OCI-LY7 (cell line): ENCODE results near the gene CNPY3. TPM values are rescaled to one million over a fixed set of nuclear protein-coding genes. Genes with fewer than 3 reads are reported as not detected.

Experiments
- BruUV-seq: library from RNA; stranded (reverse); fragments of 400-500 nt; replicated peaks from 2 replicates; lab custom pipeline; 2021; lab: Mats Ljungman, UMichigan
- CTCF ChIA-PET: fragments of 300-600 bp; sonication (Branson Sonifier 250); formaldehyde crosslinking; loops from one replicate; lab custom pipeline; 2022; ENCODE audit warnings: antibody characterized with exemption; ENCODE audit not compliant: unreplicated experiment; lab: Charles Lee
- POLR2A ChIA-PET: fragments of 300-600 bp; sonication (Branson Sonifier 250); formaldehyde crosslinking; loops from one replicate; lab custom pipeline; 2022; ENCODE audit warnings: antibody characterized with exemption; lab: Charles Lee
- DNase-seq: peaks from one replicate; pipeline ENCODE4 v3.0.0-alpha.2; 2015; ENCODE audit warnings: low spot score
- H2AFZ ChIP-seq: fragments of 200-600 bp; sonication (generic), shearing (Covaris generic); 2 replicates; pipeline ENCODE4 v1.6.1; 2014; ENCODE audit warnings: mild to moderate bottlenecking, antibody characterized with exemption, low read length, moderate library complexity
- H3K27ac ChIP-seq: fragments of 200-600 bp; sonication (generic); 2 replicates; pipeline ENCODE4 v1.5.1; 2014; ENCODE audit warnings: mixed run types, low read depth, mild to moderate bottlenecking, moderate library complexity, low read length, inconsistent platforms; ENCODE audit not compliant: poor library complexity, severe bottlenecking
- H3K36me3 ChIP-seq: fragments of 200-600 bp; sonication (generic); 2 replicates; pipeline ENCODE4 v1.6.1; 2014; ENCODE audit warnings: mild to moderate bottlenecking, antibody characterized with exemption, low read length, moderate library complexity, mixed read lengths; ENCODE audit not compliant: insufficient read depth
- H3K4me1 ChIP-seq: fragments of 200-600 bp; sonication (generic); 2 replicates; pipeline ENCODE4 v1.5.1; 2014; ENCODE audit warnings: mild to moderate bottlenecking, low read length; ENCODE audit not compliant: insufficient read depth, poor library complexity, severe bottlenecking
- H3K4me2 ChIP-seq: fragments of 200-600 bp; sonication (generic); 2 replicates; pipeline ENCODE4 v1.6.1; 2014; ENCODE audit warnings: mild to moderate bottlenecking, low read length
- H3K4me3 ChIP-seq: fragments of 200-600 bp; sonication (generic); 2 replicates; pipeline ENCODE4 v1.5.1; 2014; ENCODE audit warnings: mild to moderate bottlenecking, low read depth, low read length; ENCODE audit not compliant: poor library complexity, severe bottlenecking
- H3K79me2 ChIP-seq: fragments of 200-600 bp; sonication (generic); 2 replicates; pipeline ENCODE4 v1.6.1; 2016; ENCODE audit warnings: low read depth, mild to moderate bottlenecking, low read length, moderate library complexity, mixed read lengths; ENCODE audit not compliant: insufficient read depth
- H3K9me2 ChIP-seq: fragments of 200-600 bp; sonication (generic); 2 replicates; pipeline ENCODE4 v1.6.1; 2016; ENCODE audit warnings: mild to moderate bottlenecking, low read length, mixed read lengths; ENCODE audit not compliant: insufficient read depth
- H3K9me3 ChIP-seq: fragments of 200-600 bp; sonication (generic); 2 replicates; pipeline ENCODE4 v1.6.1; 2014; ENCODE audit warnings: mild to moderate bottlenecking, mixed run types, low read length, mixed read lengths
- H4K20me1 ChIP-seq: fragments of 200-600 bp; sonication (generic); 2 replicates; pipeline ENCODE4 v1.6.1; 2014; ENCODE audit warnings: mild to moderate bottlenecking, antibody characterized with exemption, low read length, moderate library complexity, mixed read lengths; ENCODE audit not compliant: insufficient read depth
- EZH2phosphoT487 ChIP-seq: fragments of 200-600 bp; sonication (generic); IDR thresholded peaks from 2 replicates; pipeline ENCODE4 v1.6.1; 2018; ENCODE audit warnings: low read depth, borderline replicate concordance, mild to moderate bottlenecking, mixed run types, antibody characterized with exemption, low read length, moderate library complexity, mixed read lengths
- intact Hi-C: fragments of 100-400 bp; cut with micrococcal nuclease; formaldehyde crosslinking; loops from one replicate; pipeline ENCODE4 v1.10.0; 2022; ENCODE audit not compliant: unreplicated experiment
- total RNA-seq, 2 experiments: library from RNA; depleted of rRNA in 1 of 2; stranded (reverse); fragments of >200 nt in 1 of 2; shearing (Covaris generic) in 1 of 2; gene quantifications; 2 replicates each; pipeline ENCODE4 v1.2.3, GENCODE V29; 2014 to 2022
- TF ChIP-seq, protein P1 (sequence below): fragments of 200-600 bp; sonication (generic); conservative IDR thresholded peaks from 2 replicates; pipeline ENCODE4 v1.5.1; 2014; ENCODE audit warnings: mild to moderate bottlenecking, antibody characterized with exemption, low read length, moderate library complexity, mixed read lengths

Gene CNPY3
- total RNA-seq, 2 experiments from 2014 or later: 69.3 to 77.2 TPM

- Histone ChIP-seq H3K4me1 (peaks cover 28% of the 10 kb centered on the region), H4K20me1 (no peaks in the 10 kb centered on the region), H3K4me2 (peak within 1 kb of the TSS; percentile 82), H3K9me3 (no peaks in the 10 kb centered on the region), H3K4me3 (peak within 1 kb of the TSS; percentile 88), H3K36me3 (peaks cover 21% of the 10 kb centered on the region), H2AFZ (peak within 1 kb of the TSS; percentile 85), H3K9me2 (no peaks in the 10 kb centered on the region), H3K27ac (peak within 1 kb of the TSS; percentile 50), H3K79me2 (peaks cover 22% of the 10 kb centered on the region; the same call in 1 of the 2 replicates)
- intact Hi-C loops: loop anchor here (1.0 kb wide), 1 partner anchor 50 kb away; the partner anchor contains the start of gene CNPY3
- CTCF ChIA-PET: interaction anchor here (1.2 kb wide), 1 partner anchor 35 kb away, joined by 3 read pairs; the partner anchor contains the start of genes KLHDC3 and MEA1
- BruUV-seq: no TSS peak
- DNase-seq: peak; percentile 96
- TF ChIP-seq, protein P1, sequence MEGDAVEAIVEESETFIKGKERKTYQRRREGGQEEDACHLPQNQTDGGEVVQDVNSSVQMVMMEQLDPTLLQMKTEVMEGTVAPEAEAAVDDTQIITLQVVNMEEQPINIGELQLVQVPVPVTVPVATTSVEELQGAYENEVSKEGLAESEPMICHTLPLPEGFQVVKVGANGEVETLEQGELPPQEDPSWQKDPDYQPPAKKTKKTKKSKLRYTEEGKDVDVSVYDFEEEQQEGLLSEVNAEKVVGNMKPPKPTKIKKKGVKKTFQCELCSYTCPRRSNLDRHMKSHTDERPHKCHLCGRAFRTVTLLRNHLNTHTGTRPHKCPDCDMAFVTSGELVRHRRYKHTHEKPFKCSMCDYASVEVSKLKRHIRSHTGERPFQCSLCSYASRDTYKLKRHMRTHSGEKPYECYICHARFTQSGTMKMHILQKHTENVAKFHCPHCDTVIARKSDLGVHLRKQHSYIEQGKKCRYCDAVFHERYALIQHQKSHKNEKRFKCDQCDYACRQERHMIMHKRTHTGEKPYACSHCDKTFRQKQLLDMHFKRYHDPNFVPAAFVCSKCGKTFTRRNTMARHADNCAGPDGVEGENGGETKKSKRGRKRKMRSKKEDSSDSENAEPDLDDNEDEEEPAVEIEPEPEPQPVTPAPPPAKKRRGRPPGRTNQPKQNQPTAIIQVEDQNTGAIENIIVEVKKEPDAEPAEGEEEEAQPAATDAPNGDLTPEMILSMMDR: no peak
- no peak for TF ChIP-seq EZH2phosphoT487
- POLR2A ChIA-PET: interaction anchor here (0.5 to 2.6 kb wide), 10 partner anchors 12 to 1209 kb away, joined by 3 to 18 read pairs (median 4); partner anchors contain the start of genes CNPY3, KLC4, KLHDC3 and MRPL2
These were observed 49.7 kb downstream of the CNPY3 start, which contains the start of gene PEX6 for GRCh38 chr6:42978839-42979522. Gene PEX6 (minus strand): TSS chr6:42979181. CDS start chr6:42979150, 31 bp downstream.

DNA sequence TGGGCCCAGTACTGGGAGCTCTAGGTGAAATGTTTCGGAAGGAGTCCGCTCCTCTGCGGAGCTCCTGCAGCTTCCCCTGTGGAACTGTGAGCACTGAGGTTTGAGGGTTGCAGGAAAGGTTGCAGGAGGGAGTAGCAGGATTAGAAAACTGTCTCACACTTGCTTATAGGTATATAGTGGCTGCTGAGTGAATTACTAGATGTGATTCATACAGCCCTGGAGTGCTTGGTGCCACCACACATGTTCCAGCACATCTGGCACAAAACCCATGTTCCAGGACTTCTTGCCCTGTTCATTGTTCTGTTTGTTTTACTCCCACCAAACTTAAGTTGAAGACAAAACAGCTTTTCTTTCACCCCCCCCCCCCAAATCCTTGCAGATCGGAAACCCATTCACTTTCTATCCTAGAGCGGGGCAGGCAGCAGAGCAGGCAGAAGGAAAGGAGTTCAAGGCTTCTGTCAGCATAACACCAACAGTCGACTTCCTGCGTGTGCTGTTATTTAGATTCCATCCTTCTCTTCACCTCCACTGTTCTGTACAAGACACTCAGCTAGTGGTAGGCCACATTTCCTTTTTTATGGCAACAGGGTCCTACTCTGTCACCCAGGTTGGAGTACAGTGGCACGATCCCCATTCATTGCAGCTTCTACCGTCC, 50.4 kb downstream of the CNPY3 start:
- TSS peak; percentile 82 for BruUV-seq
- H3K36me3 ChIP-seq: peaks cover 17% of the 10 kb centered on the region
- intact Hi-C loops: loop anchor here (1.0 kb wide), 1 partner anchor 50 kb away; the partner anchor contains the start of gene CNPY3
- no peaks in the 10 kb centered on the region for H3K9me2 ChIP-seq
- H4K20me1 ChIP-seq: no peaks in the 10 kb centered on the region
- peak; percentile 47 for DNase-seq
- CTCF ChIA-PET: interaction anchor here (1.2 kb wide), 1 partner anchor 34 kb away, joined by 3 read pairs; the partner anchor contains the start of genes KLHDC3 and MEA1
- H3K27ac ChIP-seq: peak overlapping the region; percentile 50
- POLR2A ChIA-PET: interaction anchor here (0.6 to 2.6 kb wide), 6 partner anchors 11 to 172 kb away, joined by 3 to 18 read pairs (median 6); partner anchors contain the start of genes CNPY3, KLC4 and MRPL2
- H3K79me2 ChIP-seq: peaks cover 22% of the 10 kb centered on the region; the same call in 1 of the 2 replicates
- no peak for TF ChIP-seq EZH2phosphoT487
- no peaks in the 10 kb centered on the region for H3K9me3 ChIP-seq
- peak overlapping the region; percentile 82 for H3K4me2 ChIP-seq
- peak overlapping the region; percentile 85 for H2AFZ ChIP-seq
- H3K4me1 ChIP-seq: peaks cover 29% of the 10 kb centered on the region
- peak overlapping the region; percentile 88 for H3K4me3 ChIP-seq

- H3K9me3 ChIP-seq: no peaks in the 10 kb centered on the region
- no TSS peak for BruUV-seq
- no peak overlapping the region for H3K4me3 ChIP-seq
- no peak overlapping the region for H3K27ac ChIP-seq
- intact Hi-C loops: no loop called here
- H3K79me2 ChIP-seq: peaks cover 25% of the 10 kb centered on the region; the same call in 1 of the 2 replicates
- H3K4me2 ChIP-seq: no peak overlapping the region
- DNase-seq: no peak
- CTCF ChIA-PET: no interaction called here
- H3K9me2 ChIP-seq: no peaks in the 10 kb centered on the region
- POLR2A ChIA-PET: no interaction called here
- peaks cover 6% of the 10 kb centered on the region for H3K36me3 ChIP-seq
- no peak overlapping the region for H2AFZ ChIP-seq
- peaks cover 38% of the 10 kb centered on the region for H3K4me1 ChIP-seq
- H4K20me1 ChIP-seq: no peaks in the 10 kb centered on the region
- TF ChIP-seq EZH2phosphoT487: no peak
- TF ChIP-seq, protein P1: no peak
These were observed 52.6 kb downstream of the CNPY3 start for GRCh38 chr6:42981836-42982235.
